Glutamatergic neuron (in vitro differentiated cells): ENCODE results near the gene SAE1. TPM values are rescaled to one million over a fixed set of nuclear protein-coding genes. Genes with fewer than 3 reads are reported as not detected.

Experiments
- DNase-seq: peaks from one replicate; pipeline ENCODE4 v3.0.0; 2022
- H3K27ac Mint-ChIP-seq: one replicate; pipeline ENCODE4 v1.8.0; 2020; ENCODE audit warnings: mild to moderate bottlenecking, mixed read lengths, inconsistent platforms; ENCODE audit not compliant: unreplicated experiment
- H3K27me3 Mint-ChIP-seq: one replicate; pipeline ENCODE4 v1.8.0; 2020; ENCODE audit warnings: mild to moderate bottlenecking, moderate library complexity, mixed read lengths, inconsistent platforms; ENCODE audit not compliant: unreplicated experiment
- H3K36me3 Mint-ChIP-seq: one replicate; pipeline ENCODE4 v1.8.0; 2020; ENCODE audit warnings: mild to moderate bottlenecking, mixed read lengths, inconsistent platforms; ENCODE audit not compliant: unreplicated experiment
- H3K4me1 Mint-ChIP-seq: one replicate; pipeline ENCODE4 v1.8.0; 2020; ENCODE audit warnings: mild to moderate bottlenecking, low read depth, mixed read lengths, inconsistent platforms; ENCODE audit not compliant: unreplicated experiment
- H3K4me3 Mint-ChIP-seq: one replicate; pipeline ENCODE4 v1.8.0; 2020; ENCODE audit warnings: mild to moderate bottlenecking, mixed read lengths, inconsistent platforms; ENCODE audit not compliant: unreplicated experiment
- H3K9me3 Mint-ChIP-seq: one replicate; pipeline ENCODE4 v1.8.0; 2020; ENCODE audit warnings: mild to moderate bottlenecking, moderate library complexity, mixed read lengths, inconsistent platforms; ENCODE audit not compliant: unreplicated experiment
- CTCF ChIP-seq: fragments of 200-600 bp; sonication (generic); IDR thresholded peaks from one replicate; pipeline ENCODE4 v1.5.0; 2021; ENCODE audit not compliant: partially characterized antibody, unreplicated experiment
- total RNA-seq: library from RNA; stranded (reverse); fragmentation: NEBNext Ultra II Directional; extraction: Animal tissue kit (Norgen Biotek cat#: 25700); gene quantifications from one replicate; pipeline ENCODE4 v1.2.1, GENCODE V29; 2021; ENCODE audit not compliant: unreplicated experiment

SAE1 gene
- total RNA-seq, 1 donor from 2014 or later = 79.9 TPM

GRCh38 chr19:47227352-47228167, 96.9 kb downstream of the SAE1 start:
- H3K27me3 Mint-ChIP-seq = peaks cover 11% of the 10 kb centered on the region
- H3K9me3 Mint-ChIP-seq = peaks cover 19% of the 10 kb centered on the region
- peak overlapping the region; percentile 95 for H3K27ac Mint-ChIP-seq
- peak overlapping the region; percentile 78 for H3K4me3 Mint-ChIP-seq
- H3K4me1 Mint-ChIP-seq = peaks cover 13% of the 10 kb centered on the region
- peak; percentile 92 for DNase-seq
- no peaks in the 10 kb centered on the region for H3K36me3 Mint-ChIP-seq
- no peak for TF ChIP-seq CTCF

DNA sequence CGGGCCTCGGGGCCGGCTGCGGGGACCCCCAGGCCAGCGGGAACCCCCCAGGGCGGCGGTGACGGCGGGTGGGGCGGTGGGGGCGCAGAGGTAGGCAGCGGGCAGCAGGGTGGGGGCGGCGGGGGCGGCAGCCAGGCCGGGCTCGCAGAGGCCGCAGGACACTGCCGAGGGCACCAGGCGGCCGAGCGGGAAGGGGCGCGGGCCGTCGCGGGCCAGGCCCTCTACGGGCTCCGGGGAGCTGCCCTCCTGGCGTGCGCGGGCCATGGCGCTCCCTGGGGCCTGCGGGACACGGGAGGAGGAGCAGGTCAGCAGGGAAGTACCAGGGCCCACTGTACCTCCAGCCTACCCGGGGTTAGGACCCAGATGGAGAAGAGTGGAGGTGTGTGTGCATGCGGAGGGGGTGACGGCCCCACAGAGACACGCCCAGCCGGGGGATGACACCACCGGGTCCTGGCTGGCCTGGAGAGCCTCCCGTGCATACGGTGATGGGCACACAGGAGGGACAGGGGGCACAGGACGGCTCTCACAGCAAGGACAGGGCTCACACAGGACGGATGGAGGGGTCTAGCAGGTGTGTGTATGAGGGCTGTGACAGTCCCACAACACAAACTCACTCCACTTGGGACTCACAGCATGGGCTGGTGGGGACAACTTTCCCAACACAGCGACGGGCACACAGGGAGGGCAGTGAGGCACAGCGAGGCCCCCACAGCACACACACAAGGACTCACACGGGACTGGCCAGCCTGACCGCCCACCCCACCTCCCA, 97.7 kb downstream of the SAE1 start:
- no peak overlapping the region for H3K27ac Mint-ChIP-seq
- H3K27me3 Mint-ChIP-seq = peaks cover 14% of the 10 kb centered on the region
- TF ChIP-seq CTCF = no peak
- DNase-seq = peak; percentile 55
- H3K4me1 Mint-ChIP-seq = peaks cover 14% of the 10 kb centered on the region
- H3K9me3 Mint-ChIP-seq = peaks cover 23% of the 10 kb centered on the region
- peak overlapping the region; percentile 78 for H3K4me3 Mint-ChIP-seq
- no peaks in the 10 kb centered on the region for H3K36me3 Mint-ChIP-seq

DNA sequence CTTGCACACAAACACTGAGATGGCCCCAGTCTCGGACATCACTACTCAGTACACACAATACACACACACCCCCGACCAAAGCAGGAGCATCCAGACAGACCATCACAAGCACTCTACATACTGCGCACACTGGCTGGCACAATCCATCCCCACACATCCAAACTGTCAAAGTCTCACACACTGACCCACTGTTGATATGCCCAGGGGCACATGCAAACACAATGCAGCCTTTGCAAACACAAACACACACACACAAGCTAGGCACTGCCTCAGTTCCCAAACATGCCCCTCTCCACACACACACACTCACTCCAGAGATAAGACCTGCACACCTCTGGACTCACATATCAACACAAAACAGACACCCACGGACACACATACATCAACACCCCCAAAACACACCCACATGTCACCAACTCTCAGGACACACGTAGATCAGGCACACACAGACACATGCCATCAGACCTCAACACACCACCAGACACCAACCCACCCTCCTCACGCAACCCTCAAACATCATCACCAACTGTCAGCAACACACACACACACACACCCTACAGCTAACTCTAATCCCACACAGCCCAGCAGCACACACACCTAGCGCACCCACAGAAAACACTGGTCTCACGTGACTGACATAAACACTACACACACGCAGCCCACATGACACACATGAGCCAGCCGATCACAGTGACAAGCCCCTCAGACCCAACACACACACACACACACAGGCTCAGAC, 98.5 kb downstream of the SAE1 start:
- H3K4me1 Mint-ChIP-seq = peaks cover 14% of the 10 kb centered on the region
- no peak overlapping the region for H3K4me3 Mint-ChIP-seq
- TF ChIP-seq CTCF = no peak
- H3K27ac Mint-ChIP-seq = no peak overlapping the region
- peaks cover 23% of the 10 kb centered on the region for H3K9me3 Mint-ChIP-seq
- DNase-seq = no peak
- H3K36me3 Mint-ChIP-seq = no peaks in the 10 kb centered on the region
- H3K27me3 Mint-ChIP-seq = peaks cover 14% of the 10 kb centered on the region

DNA sequence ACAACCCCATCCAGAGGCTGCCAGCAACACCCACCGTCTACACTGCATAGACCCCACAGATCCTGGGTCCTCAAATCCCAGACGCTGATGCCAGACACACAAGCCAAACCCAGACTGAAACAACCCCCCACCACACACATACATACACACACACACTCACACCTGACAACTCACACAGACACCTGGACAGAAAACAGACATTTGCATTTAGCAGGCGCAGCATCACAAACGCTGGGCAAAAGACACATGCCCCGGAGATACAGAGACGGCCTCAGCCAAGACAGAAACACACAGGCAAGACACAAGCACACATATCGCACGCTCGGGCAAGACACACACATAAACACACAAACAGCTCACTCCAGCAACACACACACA, 99.0 kb downstream of the SAE1 start:
- peaks cover 23% of the 10 kb centered on the region for H3K9me3 Mint-ChIP-seq
- peak; percentile 20 for DNase-seq
- H3K4me1 Mint-ChIP-seq = peaks cover 14% of the 10 kb centered on the region
- no peaks in the 10 kb centered on the region for H3K36me3 Mint-ChIP-seq
- TF ChIP-seq CTCF = no peak
- H3K4me3 Mint-ChIP-seq = no peak overlapping the region
- peaks cover 14% of the 10 kb centered on the region for H3K27me3 Mint-ChIP-seq
- H3K27ac Mint-ChIP-seq = no peak overlapping the region
